Muscle of back (tissue), 11 donors: ENCODE results near the gene PRR19. TPM values are rescaled to one million over a fixed set of nuclear protein-coding genes. Genes with fewer than 3 reads are reported as not detected.
"Not testable (repeated sequence)": the region's sequence is repeated elsewhere in the genome, so short reads cannot be mapped to it uniquely, and the experiment has no call there.

Experiments used
- DNase-seq, 3 donors: peaks; one replicate each; pipeline versions ENCODE4 v3.0.0 to v3.0.0-alpha.2; 2013
- polyA plus RNA-seq, 10 donors: library from polyadenylated mRNA; unstranded; fragments of 120-200 nt; gene quantifications; one replicate each; pipeline ENCODE4 v1.2.1, GENCODE V29; 2013; ENCODE audit not compliant: insufficient read length in 10 of 10

Gene PRR19
- polyA plus RNA-seq, 10 donors = 0.47 to 1.8 (median 0.78) TPM

GRCh38 chr19:42325308-42325895 is 23.5 kb downstream of the PRR19 start, which contains the start of gene MEGF8:
TSS of gene MEGF8 (plus strand) at chr19:42325635. CDS start at chr19:42326244, 609 bp downstream.
- DNase-seq = peak; percentile 99

- DNase-seq = peak in 1 of 3 donors; percentile 6
These were observed 24.2 kb downstream of the PRR19 start for GRCh38 chr19:42325896-42326771.

- DNase-seq = no peak
These were observed 25.0 kb downstream of the PRR19 start for GRCh38 chr19:42326969-42327368.

- no peak for DNase-seq
These were observed 25.4 kb downstream of the PRR19 start for GRCh38 chr19:42327381-42327780.

- DNase-seq = no peak
These were observed 26.2 kb downstream of the PRR19 start for GRCh38 chr19:42328106-42328505.

GRCh38 chr19:42328854-42329253 is 26.9 kb downstream of the PRR19 start:
- no peak for DNase-seq

GRCh38 chr19:42330241-42330711 is 28.3 kb downstream of the PRR19 start:
- DNase-seq = no peak

- DNase-seq = not testable (repeated sequence)
These were observed 29.4 kb downstream of the PRR19 start for GRCh38 chr19:42331333-42331732.

GRCh38 chr19:42332059-42332458 is 30.1 kb downstream of the PRR19 start:
- no peak for DNase-seq

- DNase-seq = no peak
These were observed 31.1 kb downstream of the PRR19 start for GRCh38 chr19:42333018-42333417.

- DNase-seq = no peak
These were observed 32.2 kb downstream of the PRR19 start for GRCh38 chr19:42333975-42334696.

- no peak for DNase-seq
These were observed 32.9 kb downstream of the PRR19 start for GRCh38 chr19:42334697-42335373.

- no peak for DNase-seq
These were observed 33.5 kb downstream of the PRR19 start for GRCh38 chr19:42335374-42335936.

GRCh38 chr19:42335971-42336370 is 34.0 kb downstream of the PRR19 start:
- no peak for DNase-seq

GRCh38 chr19:42339126-42339860 is 37.4 kb downstream of the PRR19 start:
- not testable (repeated sequence) for DNase-seq

- DNase-seq = not testable (repeated sequence)
These were observed 38.0 kb downstream of the PRR19 start for GRCh38 chr19:42339922-42340321.

- DNase-seq = no peak
These were observed 41.6 kb downstream of the PRR19 start for GRCh38 chr19:42343344-42344110.

GRCh38 chr19:42344336-42344893 is 42.5 kb downstream of the PRR19 start:
- DNase-seq = no peak

- no peak for DNase-seq
These were observed 43.4 kb downstream of the PRR19 start for GRCh38 chr19:42345191-42345812.
